IMR-90 (cell line): ENCODE data around the gene SPRED2.

Experiments used
- CTCF ChIP-seq: conservative IDR thresholded peaks from 2 replicates; pipeline ENCODE4 v1.5.1; 2012; ENCODE audit warnings: mild to moderate bottlenecking, low read depth, low read length, improper control_type of control experiment
- NFE2L2 ChIP-seq: fragments of 150-350 bp; IDR thresholded peaks from 2 replicates; pipeline ENCODE4 v1.6.1; 2016; ENCODE audit warnings: low read depth, mild to moderate bottlenecking, low read length
- RAD21 ChIP-seq: IDR thresholded peaks from 2 replicates; pipeline ENCODE4 v1.6.1; 2012; ENCODE audit warnings: low read length, improper control_type of control experiment

- no peak for TF ChIP-seq CTCF
- no peak for TF ChIP-seq RAD21
- TF ChIP-seq NFE2L2 = no peak
These were observed 122.7 kb downstream of the SPRED2 start for GRCh38 chr2:65309699-65310098.
